ENCODE results near the gene WSCD2. TPM values are rescaled to one million over a fixed set of nuclear protein-coding genes. Genes with fewer than 3 reads are reported as not detected.
"Not testable (repeated sequence)": the region's sequence is repeated elsewhere in the genome, so short reads cannot be mapped to it uniquely, and the experiment has no call there.

Gene WSCD2
- total and polyA plus RNA-seq, 7 donors, result 0.32 to 10.5 (median 2.6) TPM; not detected in 2

DNA sequence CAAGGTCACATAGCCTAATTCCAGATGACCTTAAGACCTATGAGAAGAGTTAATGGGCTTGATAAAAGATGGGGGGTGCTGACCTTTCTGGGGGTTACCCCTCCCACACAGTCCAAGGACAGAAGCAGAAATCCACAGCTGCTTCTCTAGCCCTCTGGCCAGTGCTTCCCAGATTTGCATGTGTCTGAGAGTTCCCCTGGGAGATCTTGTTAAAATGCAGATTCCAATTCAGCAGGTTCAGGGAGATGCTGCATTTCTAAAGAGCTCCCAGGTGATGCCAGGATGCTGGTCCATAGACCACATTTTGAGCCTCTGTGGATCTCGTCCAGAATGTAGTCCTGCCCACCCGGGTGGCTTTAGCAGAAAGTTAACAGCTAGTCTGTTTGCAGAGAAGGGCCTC is 82.1 kb downstream of the WSCD2 start:
- 34% methylated on average over 2 of the region's 2 CpGs for WGBS, 2 donors
- no peaks in the 10 kb centered on the region for H3K4me1 ChIP-seq
- no peaks in the 10 kb centered on the region for H3K9me3 ChIP-seq
- intact Hi-C loops (cut with DNase I), result no loop called here
- no peak overlapping the region for H3K4me3 ChIP-seq
- no peaks in the 10 kb centered on the region for H3K27me3 ChIP-seq
- DNase-seq, result no peak
- TF ChIP-seq EP300 (IDR thresholded peaks at IDR 0.05) (no peak), POLR2A (IDR thresholded peaks at IDR 0.05) (no peak), POLR2AphosphoS5 (IDR thresholded peaks at IDR 0.05) (no peak)
- no peak overlapping the region for H3K27ac ChIP-seq
- H3K36me3 ChIP-seq, result no peaks in the 10 kb centered on the region

DNA sequence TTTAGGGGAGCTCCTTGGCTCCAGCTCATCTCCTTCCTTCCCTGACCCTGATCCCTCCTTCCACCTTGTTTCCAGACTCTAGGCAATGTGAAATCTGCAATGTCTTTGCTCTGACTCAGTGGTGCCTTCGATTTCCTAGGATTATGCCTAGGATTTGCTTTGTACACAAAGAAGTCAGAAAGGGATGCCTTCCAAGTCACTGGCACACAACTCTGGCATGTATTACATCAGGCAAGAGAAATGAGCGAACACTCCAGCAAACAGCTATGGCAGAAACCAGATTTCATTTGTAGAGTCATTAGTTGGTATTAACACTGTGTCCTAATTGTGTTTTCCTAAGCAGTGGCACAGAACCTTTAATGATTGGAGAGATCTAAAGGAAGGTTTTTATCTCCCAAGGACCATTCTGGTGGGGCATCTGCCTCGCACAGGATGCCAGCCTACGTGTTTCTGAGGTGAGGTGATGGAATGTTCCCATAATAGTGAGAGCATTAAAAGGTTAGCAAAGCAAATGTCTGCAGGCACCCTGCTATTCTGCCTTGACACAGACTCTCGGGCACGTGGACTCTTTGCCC is 84.9 kb downstream of the WSCD2 start:
- intact Hi-C loops (cut with DNase I), result no loop called here
- Histone ChIP-seq H3K27ac (no peak overlapping the region), H3K9me3 (no peaks in the 10 kb centered on the region), H3K4me1 (no peaks in the 10 kb centered on the region), H3K36me3 (no peaks in the 10 kb centered on the region), H3K27me3 (no peaks in the 10 kb centered on the region), H3K4me3 (no peak overlapping the region)
- TF ChIP-seq POLR2A (IDR thresholded peaks at IDR 0.05), result no peak
- TF ChIP-seq, protein P1, sequence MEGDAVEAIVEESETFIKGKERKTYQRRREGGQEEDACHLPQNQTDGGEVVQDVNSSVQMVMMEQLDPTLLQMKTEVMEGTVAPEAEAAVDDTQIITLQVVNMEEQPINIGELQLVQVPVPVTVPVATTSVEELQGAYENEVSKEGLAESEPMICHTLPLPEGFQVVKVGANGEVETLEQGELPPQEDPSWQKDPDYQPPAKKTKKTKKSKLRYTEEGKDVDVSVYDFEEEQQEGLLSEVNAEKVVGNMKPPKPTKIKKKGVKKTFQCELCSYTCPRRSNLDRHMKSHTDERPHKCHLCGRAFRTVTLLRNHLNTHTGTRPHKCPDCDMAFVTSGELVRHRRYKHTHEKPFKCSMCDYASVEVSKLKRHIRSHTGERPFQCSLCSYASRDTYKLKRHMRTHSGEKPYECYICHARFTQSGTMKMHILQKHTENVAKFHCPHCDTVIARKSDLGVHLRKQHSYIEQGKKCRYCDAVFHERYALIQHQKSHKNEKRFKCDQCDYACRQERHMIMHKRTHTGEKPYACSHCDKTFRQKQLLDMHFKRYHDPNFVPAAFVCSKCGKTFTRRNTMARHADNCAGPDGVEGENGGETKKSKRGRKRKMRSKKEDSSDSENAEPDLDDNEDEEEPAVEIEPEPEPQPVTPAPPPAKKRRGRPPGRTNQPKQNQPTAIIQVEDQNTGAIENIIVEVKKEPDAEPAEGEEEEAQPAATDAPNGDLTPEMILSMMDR (IDR thresholded peaks at IDR 0.05), result no peak
- no peak for TF ChIP-seq EP300 (IDR thresholded peaks at IDR 0.05)
- no peak for TF ChIP-seq POLR2AphosphoS5 (IDR thresholded peaks at IDR 0.05)
- WGBS, 2 donors, result 76 to 80% methylated on average over 6 of the region's 6 CpGs
- no peak for DNase-seq

DNA sequence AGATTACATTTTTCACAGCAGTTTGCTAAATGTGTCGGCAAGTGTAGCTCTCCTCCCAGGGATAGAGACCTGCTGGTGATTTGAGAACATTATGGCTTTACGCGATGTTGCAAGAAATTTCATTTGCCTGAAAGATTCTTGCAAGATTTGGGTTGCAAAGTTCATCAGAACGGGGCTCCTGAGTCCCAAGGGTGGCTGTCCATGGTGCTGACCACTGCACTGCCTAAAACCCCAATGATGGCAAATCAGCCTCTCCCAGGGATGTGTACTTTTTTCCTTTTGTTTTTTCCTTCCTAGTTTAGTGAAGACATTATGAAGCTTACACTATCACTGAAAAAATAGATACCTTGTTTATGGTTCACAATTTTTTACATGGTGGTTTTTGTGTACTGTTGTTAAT is 85.4 kb downstream of the WSCD2 start:
- Histone ChIP-seq H3K4me1 (no peaks in the 10 kb centered on the region), H3K36me3 (no peaks in the 10 kb centered on the region), H3K27ac (no peak overlapping the region), H3K9me3 (no peaks in the 10 kb centered on the region), H3K27me3 (no peaks in the 10 kb centered on the region), H3K4me3 (no peak overlapping the region)
- TF ChIP-seq POLR2A (IDR thresholded peaks at IDR 0.05) (no peak), EP300 (IDR thresholded peaks at IDR 0.05) (no peak), POLR2AphosphoS5 (IDR thresholded peaks at IDR 0.05) (no peak)
- TF ChIP-seq, protein P1 (IDR thresholded peaks at IDR 0.05), result no peak
- intact Hi-C loops (cut with DNase I), result no loop called here
- no peak for DNase-seq
- WGBS, 2 donors, result 44 to 58% methylated on average over 4 of the region's 4 CpGs

DNA sequence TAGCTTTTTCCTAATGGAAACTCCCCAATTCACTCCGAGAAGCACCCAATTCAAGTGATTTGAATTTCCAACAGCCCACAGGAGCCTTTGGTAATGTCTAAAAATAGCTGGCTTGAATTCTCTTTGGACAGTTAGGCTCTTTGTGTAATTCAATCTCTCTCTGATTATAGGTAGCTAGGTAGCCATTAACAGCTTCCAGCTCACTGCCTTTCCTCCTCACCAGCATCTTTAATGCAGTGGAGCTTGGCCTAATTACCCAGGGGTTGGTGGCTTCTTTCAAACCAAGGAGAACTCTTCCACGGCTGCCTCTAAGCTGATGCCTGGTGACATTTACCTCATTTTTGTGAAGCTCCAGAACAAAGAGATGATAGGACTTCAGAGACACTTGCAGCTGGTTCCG is 86.4 kb downstream of the WSCD2 start:
- no peak overlapping the region for H3K4me3 ChIP-seq
- H3K9me3 ChIP-seq, result no peaks in the 10 kb centered on the region
- 85 to 93% methylated on average over 3 of the region's 3 CpGs for WGBS, 2 donors
- TF ChIP-seq, protein P1 (IDR thresholded peaks at IDR 0.05), result no peak
- TF ChIP-seq POLR2A (IDR thresholded peaks at IDR 0.05), result no peak
- intact Hi-C loops (cut with DNase I), result no loop called here
- no peaks in the 10 kb centered on the region for H3K4me1 ChIP-seq
- no peak overlapping the region for H3K27ac ChIP-seq
- H3K36me3 ChIP-seq, result no peaks in the 10 kb centered on the region
- no peak for DNase-seq
- H3K27me3 ChIP-seq, result no peaks in the 10 kb centered on the region

DNA sequence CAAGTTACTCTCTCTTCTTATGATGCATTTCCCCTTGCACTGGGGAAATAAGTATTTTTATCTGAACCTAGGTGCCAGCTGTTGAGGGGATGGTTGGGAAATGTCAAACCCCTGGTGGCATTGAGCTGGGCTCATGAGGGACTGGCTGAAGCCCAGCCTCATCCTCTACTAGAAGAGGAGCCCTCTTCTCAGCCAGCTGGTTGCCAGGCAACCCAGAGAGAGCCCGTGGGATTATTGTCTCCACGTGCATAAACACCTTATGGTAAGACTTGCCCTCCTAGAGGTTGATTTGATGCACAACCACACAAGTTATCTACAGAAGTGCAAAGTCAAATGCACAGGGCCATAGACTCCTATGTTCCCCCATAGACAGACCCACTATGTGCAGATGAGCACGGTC is 89.8 kb downstream of the WSCD2 start:
- Histone ChIP-seq H3K4me3 (no peak overlapping the region), H3K27me3 (no peaks in the 10 kb centered on the region), H3K27ac (no peak overlapping the region), H3K9me3 (no peaks in the 10 kb centered on the region), H3K36me3 (no peaks in the 10 kb centered on the region), H3K4me1 (no peaks in the 10 kb centered on the region)
- intact Hi-C loops (cut with DNase I), result no loop called here
- 44 to 51% methylated on average over 3 of the region's 3 CpGs for WGBS, 2 donors
- DNase-seq, result no peak
- TF ChIP-seq POLR2AphosphoS5 (IDR thresholded peaks at IDR 0.05) (no peak), EP300 (IDR thresholded peaks at IDR 0.05) (no peak), POLR2A (IDR thresholded peaks at IDR 0.05) (no peak)
- TF ChIP-seq, protein P1 (IDR thresholded peaks at IDR 0.05), result no peak

DNA sequence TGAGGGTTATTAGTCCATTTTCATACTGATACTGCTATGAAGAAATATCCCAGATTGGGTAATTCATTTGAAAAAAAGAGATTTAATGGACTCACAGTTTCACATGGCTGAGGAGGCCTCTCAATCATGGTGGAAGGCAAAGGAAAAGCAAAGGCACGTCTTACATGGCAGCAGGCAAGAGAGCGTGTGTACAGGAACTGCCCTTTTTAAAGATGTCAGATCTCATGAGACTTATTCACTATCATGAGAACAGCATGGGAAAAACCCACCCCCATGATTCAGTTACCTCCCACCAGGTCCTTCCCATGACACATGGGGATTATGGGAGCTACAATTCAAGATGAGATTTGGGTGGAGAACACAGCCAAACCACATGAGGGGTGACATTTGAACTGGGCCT is 96.0 kb downstream of the WSCD2 start:
- H3K4me1 ChIP-seq; H3K27ac ChIP-seq; intact Hi-C loops (cut with DNase I); H3K27me3 ChIP-seq; DNase-seq; H3K9me3 ChIP-seq; H3K36me3 ChIP-seq; H3K4me3 ChIP-seq: not testable (repeated sequence)
- WGBS, 2 donors, result 42 to 65% methylated on average over 2 of the region's 2 CpGs
